Effector CD8-positive, alpha-beta T cell (primary cell): Measurements from ENCODE around the gene PCDHA1.
"Not testable (repeated sequence)": the region's sequence is repeated elsewhere in the genome, so short reads cannot be mapped to it uniquely, and the experiment has no call there.

Experiments
- DNase-seq: peaks from one replicate; lab custom pipeline; 2025; lab: John Stamatoyannopoulos, UW

PCDHA1 gene

DNA sequence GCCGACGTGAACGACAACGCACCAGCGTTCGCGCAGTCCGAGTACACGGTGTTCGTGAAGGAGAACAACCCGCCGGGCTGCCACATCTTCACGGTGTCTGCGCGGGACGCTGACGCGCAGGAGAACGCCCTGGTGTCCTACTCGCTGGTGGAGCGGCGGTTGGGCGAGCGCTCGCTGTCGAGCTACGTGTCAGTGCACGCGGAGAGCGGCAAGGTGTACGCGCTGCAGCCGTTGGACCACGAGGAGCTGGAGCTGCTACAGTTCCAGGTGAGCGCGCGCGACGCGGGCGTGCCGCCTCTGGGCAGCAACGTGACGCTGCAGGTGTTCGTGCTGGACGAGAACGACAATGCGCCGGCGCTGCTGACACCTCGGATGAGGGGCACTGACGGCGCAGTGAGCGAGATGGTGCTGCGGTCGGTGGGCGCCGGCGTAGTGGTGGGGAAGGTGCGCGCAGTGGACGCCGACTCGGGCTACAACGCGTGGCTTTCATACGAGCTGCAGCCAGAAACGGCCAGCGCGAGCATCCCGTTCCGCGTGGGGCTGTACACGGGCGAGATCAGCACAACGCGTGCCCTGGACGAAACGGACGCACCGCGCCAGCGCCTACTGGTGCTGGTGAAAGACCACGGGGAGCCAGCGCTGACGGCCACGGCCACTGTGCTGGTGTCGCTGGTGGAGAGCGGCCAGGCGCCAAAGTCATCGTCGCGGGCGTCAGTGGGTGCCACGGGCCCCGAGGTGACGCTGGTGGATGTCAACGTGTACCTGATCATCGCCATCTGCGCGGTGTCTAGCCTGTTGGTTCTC lies 64.1 kb downstream of the PCDHA1 start:
- not testable (repeated sequence) for DNase-seq

GRCh38 chr5:140855772-140856674 lies 70.1 kb downstream of the PCDHA1 start, which contains the start of gene PCDHA10:
PCDHA10 (plus strand) TSS chr5:140855897; CDS start chr5:140856049, 152 bp downstream.
- no peak for DNase-seq

GRCh38 chr5:140857177-140857986 lies 71.4 kb downstream of the PCDHA1 start:
- no peak for DNase-seq

- DNase-seq: no peak
These were observed 72.0 kb downstream of the PCDHA1 start for GRCh38 chr5:140857987-140858240.

GRCh38 chr5:140862441-140863295 lies 76.7 kb downstream of the PCDHA1 start:
- DNase-seq: no peak

GRCh38 chr5:140868721-140869554 lies 83.0 kb downstream of the PCDHA1 start, which contains the start of gene PCDHA11:
PCDHA11 (plus strand) TSS chr5:140868957; CDS start chr5:140869104, 147 bp downstream.
- DNase-seq: no peak

GRCh38 chr5:140869555-140869886 lies 83.6 kb downstream of the PCDHA1 start:
- no peak for DNase-seq

- no peak for DNase-seq
These were observed 84.6 kb downstream of the PCDHA1 start for GRCh38 chr5:140870221-140871201.

DNA sequence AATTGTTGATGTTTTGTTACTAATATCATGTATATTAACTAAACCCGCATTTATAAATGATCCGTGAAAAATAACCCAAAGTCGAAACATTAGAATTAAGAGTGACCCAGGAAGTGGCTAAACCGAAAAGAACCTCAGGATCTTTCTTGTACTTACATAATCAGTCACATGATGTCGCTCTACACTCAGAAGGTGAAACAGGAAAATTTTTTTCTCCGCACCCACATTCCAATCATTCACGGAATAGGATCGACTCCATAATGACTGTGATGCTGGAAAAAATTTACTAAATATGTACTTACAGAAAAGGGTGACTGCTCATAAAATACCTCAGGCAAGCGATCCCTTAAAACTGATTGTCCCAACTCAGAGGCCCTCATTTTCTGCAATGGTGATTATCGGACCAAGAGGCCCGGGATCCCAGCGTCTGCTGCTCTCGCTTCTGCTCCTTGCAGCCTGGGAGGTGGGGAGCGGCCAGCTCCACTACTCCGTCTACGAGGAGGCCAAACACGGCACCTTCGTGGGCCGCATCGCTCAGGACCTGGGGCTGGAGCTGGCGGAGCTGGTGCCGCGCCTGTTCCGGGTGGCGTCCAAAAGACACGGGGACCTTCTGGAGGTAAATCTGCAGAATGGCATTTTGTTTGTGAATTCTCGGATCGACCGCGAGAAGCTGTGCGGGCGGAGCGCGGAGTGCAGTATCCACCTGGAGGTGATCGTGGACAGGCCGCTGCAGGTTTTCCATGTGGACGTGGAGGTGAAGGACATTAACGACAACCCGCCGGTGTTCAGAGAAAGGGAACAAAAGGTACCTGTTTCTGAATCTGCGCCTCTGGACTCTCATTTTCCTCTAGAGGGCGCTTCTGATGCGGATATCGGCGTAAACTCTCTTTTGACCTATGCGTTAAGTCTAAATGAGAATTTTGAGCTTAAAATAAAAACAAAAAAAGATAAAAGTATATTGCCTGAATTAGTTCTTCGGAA lies 89.4 kb downstream of the PCDHA1 start, which contains the start of gene PCDHA12:
TSS of gene PCDHA12 (plus strand) at position 224 of the 981 bp plus-strand sequence. CDS start at position 389, 165 bp downstream.
- DNase-seq: no peak

- DNase-seq: not testable (repeated sequence)
These were observed 90.8 kb downstream of the PCDHA1 start for GRCh38 chr5:140876541-140877261.

DNA sequence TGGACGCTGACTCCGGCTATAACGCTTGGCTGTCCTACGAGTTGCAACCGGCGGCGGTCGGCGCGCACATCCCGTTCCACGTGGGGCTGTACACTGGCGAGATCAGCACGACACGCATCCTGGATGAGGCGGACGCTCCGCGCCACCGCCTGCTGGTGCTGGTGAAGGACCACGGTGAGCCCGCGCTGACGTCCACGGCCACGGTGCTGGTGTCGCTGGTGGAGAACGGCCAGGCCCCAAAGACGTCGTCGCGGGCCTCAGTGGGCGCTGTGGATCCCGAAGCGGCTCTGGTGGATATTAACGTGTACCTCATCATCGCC lies 91.3 kb downstream of the PCDHA1 start:
- no peak for DNase-seq

DNA sequence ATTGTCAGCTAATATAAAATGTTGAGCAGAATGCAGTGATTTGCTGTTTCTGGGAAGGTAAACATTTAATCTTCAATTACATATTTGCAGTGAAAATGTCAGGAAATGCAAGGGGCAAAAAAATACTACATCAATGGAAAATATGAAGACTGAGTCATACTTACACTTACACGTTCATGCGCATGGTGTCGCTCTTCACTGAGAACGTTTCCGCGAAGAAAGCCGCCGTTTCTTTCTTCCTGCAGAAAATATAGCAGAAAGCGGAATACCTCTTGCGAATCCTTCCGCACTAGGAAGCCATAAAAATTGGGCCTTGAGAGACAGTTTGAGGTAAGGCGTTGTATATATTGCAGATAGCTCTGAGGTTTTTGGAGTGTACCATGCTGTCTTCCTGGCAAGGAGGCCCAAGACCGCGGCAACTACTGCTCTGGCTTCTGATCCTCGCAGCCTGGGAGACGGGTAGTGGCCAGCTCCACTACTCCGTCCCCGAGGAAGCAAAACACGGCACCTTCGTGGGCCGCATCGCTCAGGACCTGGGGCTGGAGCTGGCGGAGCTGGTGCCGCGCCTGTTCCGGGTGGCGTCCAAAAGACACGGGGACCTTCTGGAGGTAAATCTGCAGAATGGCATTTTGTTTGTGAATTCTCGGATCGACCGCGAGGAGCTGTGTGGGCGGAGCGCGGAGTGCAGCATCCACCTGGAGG lies 96.1 kb downstream of the PCDHA1 start, which contains the start of gene PCDHA13:
TSS of gene PCDHA13 (plus strand) at position 236 of the 702 bp plus-strand sequence. CDS start at position 381, 145 bp downstream.
- no peak for DNase-seq

DNA sequence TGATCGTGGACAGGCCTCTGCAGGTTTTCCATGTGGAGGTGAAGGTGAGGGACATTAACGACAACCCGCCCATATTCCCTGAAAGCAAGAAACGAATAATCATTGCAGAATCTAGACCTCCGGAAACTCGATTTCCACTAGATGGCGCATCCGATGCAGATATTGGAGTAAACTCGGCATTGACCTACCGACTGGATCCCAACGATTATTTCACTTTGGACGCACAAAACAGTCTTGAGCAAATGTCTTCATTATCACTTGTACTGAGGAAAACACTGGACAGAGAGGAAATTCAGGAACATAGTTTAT lies 96.6 kb downstream of the PCDHA1 start:
- no peak for DNase-seq

DNA sequence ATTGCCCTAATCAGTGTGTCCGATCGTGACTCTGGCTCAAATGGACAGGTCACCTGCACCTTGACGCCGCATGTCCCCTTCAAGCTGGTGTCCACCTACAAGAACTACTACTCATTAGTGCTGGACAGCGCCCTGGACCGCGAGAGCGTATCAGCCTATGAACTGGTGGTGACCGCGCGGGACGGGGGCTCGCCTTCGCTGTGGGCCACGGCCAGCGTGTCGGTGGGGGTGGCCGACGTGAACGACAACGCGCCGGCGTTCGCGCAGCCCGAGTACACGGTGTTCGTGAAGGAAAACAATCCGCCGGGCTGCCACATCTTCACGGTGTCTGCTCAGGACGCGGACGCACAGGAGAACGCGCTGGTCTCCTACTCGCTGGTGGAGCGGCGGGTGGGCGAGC lies 97.4 kb downstream of the PCDHA1 start:
- no peak for DNase-seq

GRCh38 chr5:140883927-140884697 lies 98.2 kb downstream of the PCDHA1 start:
- DNase-seq: no peak

GRCh38 chr5:140916325-140916724 lies 130.4 kb downstream of the PCDHA1 start:
- no peak for DNase-seq
